GM12891 (cell line): ENCODE results near the gene NACC2.

Source experiments
- DNase-seq: peaks from one replicate; pipeline ENCODE4 v3.0.0; 2011; ENCODE audit warnings: low spot score; ENCODE audit not compliant: insufficient read length
- FAIRE-seq: peaks from 2 replicates; lab custom pipeline; 2011; peaks lifted over from hg19 to GRCh38; lab: Jason Lieb, UNC
- PAX5 ChIP-seq: IDR thresholded peaks from 2 replicates; pipeline ENCODE4 v1.6.1; 2011; ENCODE audit warnings: low read length, moderate library complexity, mild to moderate bottlenecking; ENCODE audit not compliant: insufficient read depth, severe bottlenecking
- POLR2A ChIP-seq: IDR thresholded peaks from 2 replicates; pipeline ENCODE4 v1.6.1; 2011; ENCODE audit warnings: low read depth, low read length, control low read depth
- POLR2AphosphoS5 ChIP-seq: IDR thresholded peaks from 2 replicates; pipeline ENCODE4 v1.6.1; 2011; ENCODE audit warnings: low read depth, low read length, control low read depth
- POU2F2 ChIP-seq: IDR thresholded peaks from 2 replicates; pipeline ENCODE4 v1.6.1; 2011; ENCODE audit warnings: low read depth, mild to moderate bottlenecking, control low read depth, low read length, moderate library complexity
- SPI1 ChIP-seq: IDR thresholded peaks from 2 replicates; pipeline ENCODE4 v1.6.1; 2011; ENCODE audit warnings: low read depth, low read length, control low read depth
- TAF1 ChIP-seq: IDR thresholded peaks from 2 replicates; pipeline ENCODE4 v1.6.1; 2011; ENCODE audit warnings: low read depth, low read length, control low read depth

The NACC2 gene

GRCh38 chr9:136017289-136018190, 77.5 kb downstream of the NACC2 start:
- FAIRE-seq (no peak), DNase-seq (no peak)
- TF ChIP-seq POLR2A: no peak
- no peak for TF ChIP-seq POLR2AphosphoS5
- TF ChIP-seq TAF1: no peak

- TF ChIP-seq POLR2AphosphoS5: no peak
- TF ChIP-seq PAX5: no peak
- no peak for TF ChIP-seq POLR2A
- no peak for TF ChIP-seq SPI1
- TF ChIP-seq POU2F2: no peak
- no peak for TF ChIP-seq TAF1
- FAIRE-seq (no peak), DNase-seq (no peak)
Measured at GRCh38 chr9:136016572-136017288, 78.4 kb downstream of the NACC2 start.

GRCh38 chr9:136015656-136016571, 79.2 kb downstream of the NACC2 start:
- FAIRE-seq (no peak), DNase-seq (no peak)
- TF ChIP-seq SPI1 (no peak), POLR2AphosphoS5 (no peak), TAF1 (no peak), PAX5 (no peak), POLR2A (no peak), POU2F2 (no peak)

- no peak for DNase-seq
- no peak for FAIRE-seq
- TF ChIP-seq PAX5 (no peak), POLR2AphosphoS5 (no peak), SPI1 (no peak), TAF1 (no peak), POLR2A (no peak), POU2F2 (no peak)
Measured at GRCh38 chr9:136014924-136015633, 80.0 kb downstream of the NACC2 start.

GRCh38 chr9:136014147-136014923, 80.8 kb downstream of the NACC2 start:
- no peak for DNase-seq
- FAIRE-seq: no peak
- TF ChIP-seq TAF1 (no peak), POLR2AphosphoS5 (no peak), SPI1 (no peak), POU2F2 (no peak), PAX5 (no peak), POLR2A (no peak)

GRCh38 chr9:136013524-136014034, 81.5 kb downstream of the NACC2 start:
- FAIRE-seq: no peak
- TF ChIP-seq POU2F2 (no peak), POLR2A (no peak)
- no peak for DNase-seq

GRCh38 chr9:136013116-136013515, 82.0 kb downstream of the NACC2 start:
- no peak for DNase-seq
- no peak for TF ChIP-seq POLR2AphosphoS5
- no peak for TF ChIP-seq SPI1
- TF ChIP-seq POLR2A: no peak
- no peak for TF ChIP-seq TAF1
- no peak for TF ChIP-seq PAX5
- no peak for TF ChIP-seq POU2F2
- no peak for FAIRE-seq

- DNase-seq: no peak
- TF ChIP-seq PAX5: no peak
- no peak for TF ChIP-seq POLR2A
- TF ChIP-seq POU2F2: no peak
- FAIRE-seq: no peak
Measured at GRCh38 chr9:136012651-136013050, 82.4 kb downstream of the NACC2 start.
